HEK293T (cell line): ENCODE measurements around the gene RNF25.

Experiments
- FOXA1 ChIP-seq: fragments of 450-650 bp; IDR thresholded peaks from 2 replicates; pipeline ENCODE4 v1.6.1; 2016; ENCODE audit warnings: mild to moderate bottlenecking
- FOXM1 ChIP-seq: fragments of 450-650 bp; IDR thresholded peaks from 2 replicates; pipeline ENCODE4 v1.6.1; 2017; ENCODE audit warnings: mild to moderate bottlenecking, borderline replicate concordance
- HDGF ChIP-seq: fragments of 450-650 bp; IDR thresholded peaks from 2 replicates; pipeline ENCODE4 v1.6.1; 2017; ENCODE audit warnings: antibody characterized with exemption, borderline replicate concordance
- L3MBTL2 ChIP-seq: fragments of 450-650 bp; conservative IDR thresholded peaks from 2 replicates; pipeline ENCODE4 v1.6.1; 2016; ENCODE audit warnings: mild to moderate bottlenecking
- SP1 ChIP-seq: fragments of 450-650 bp; IDR thresholded peaks from 2 replicates; pipeline ENCODE4 v1.6.1; 2017
- TARDBP ChIP-seq: fragments of 450-650 bp; IDR thresholded peaks from 2 replicates; pipeline ENCODE4 v1.6.1; 2016
- ZNF384 ChIP-seq: fragments of 450-650 bp; IDR thresholded peaks from 2 replicates; pipeline ENCODE4 v1.6.1; 2016

- TF ChIP-seq FOXA1 (no peak), HDGF (no peak), L3MBTL2 (no peak), SP1 (no peak), ZNF384 (no peak), TARDBP (no peak), FOXM1 (no peak)
Measured at GRCh38 chr2:218698885-218699284, 27.1 kb upstream of the RNF25 start.
